BJ (cell line): Measurements from ENCODE around the gene SUCNR1. TPM values are rescaled to one million over a fixed set of nuclear protein-coding genes. Genes with fewer than 3 reads are reported as not detected.

ENCODE experiments used
- CTCF ChIA-PET: fragments of 350-600 bp; formaldehyde crosslinking; extraction: SDS; loops from one replicate; lab custom pipeline; 2021; ENCODE audit warnings: antibody characterized with exemption, inconsistent platforms; lab: Yijun Ruan, JAX
- POLR2A ChIA-PET: fragments of 300-600 bp; sonication (Branson Sonifier 250); formaldehyde crosslinking; extraction: SDS; loops from one replicate; lab custom pipeline; 2021; ENCODE audit warnings: antibody characterized with exemption; lab: Charles Lee
- DNase-seq: peaks from one replicate; pipeline ENCODE4 v3.0.0-alpha.2; 2011; ENCODE audit warnings: low read depth
- H3K27me3 ChIP-seq: 2 replicates; pipeline ENCODE4 v1.6.0; 2011; ENCODE audit warnings: low read length; ENCODE audit not compliant: control insufficient read depth, insufficient read depth
- H3K36me3 ChIP-seq: 2 replicates; pipeline ENCODE4 v1.5.1; 2011; ENCODE audit warnings: low read length; ENCODE audit not compliant: control insufficient read depth, insufficient read depth
- H3K4me3 ChIP-seq: 2 replicates; pipeline ENCODE4 v1.5.1; 2011; ENCODE audit warnings: low read depth, mild to moderate bottlenecking, control low read depth, low read length
- polyA plus RNA-seq: library from polyadenylated mRNA; depleted of rRNA; stranded (reverse); fragments of >200 nt; gene quantifications from 2 replicates; pipeline ENCODE4 v1.2.3, GENCODE V29; 2011
- TF ChIP-seq, protein P1 (sequence below): IDR thresholded peaks from 2 replicates; pipeline ENCODE4 v1.5.1; 2011; ENCODE audit warnings: low read depth, mild to moderate bottlenecking, control low read depth, inconsistent platforms, low read length, moderate library complexity; ENCODE audit not compliant: insufficient read depth

Gene SUCNR1
- polyA plus RNA-seq, 1 experiment: not detected

DNA sequence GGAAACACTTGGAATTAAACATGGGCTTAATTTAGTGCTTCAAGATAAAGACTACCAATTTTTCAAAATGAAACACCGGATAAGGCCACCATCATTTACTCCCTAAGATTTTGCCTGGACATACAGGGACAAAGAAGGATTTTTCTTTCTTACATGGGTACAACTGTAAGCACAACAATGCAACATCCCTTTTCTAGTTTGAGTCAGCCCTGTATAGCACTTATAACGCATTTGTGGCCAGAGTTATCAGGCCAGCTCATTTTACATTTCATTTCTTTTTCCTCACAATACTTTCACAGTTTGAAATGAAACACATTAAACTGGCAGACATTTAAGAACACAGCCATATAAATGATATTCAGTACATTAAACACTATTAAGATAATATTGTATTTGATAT lies 9.8 kb upstream of the SUCNR1 start:
- H3K4me3 ChIP-seq: no peak overlapping the region
- DNase-seq: no peak
- TF ChIP-seq, protein P1, sequence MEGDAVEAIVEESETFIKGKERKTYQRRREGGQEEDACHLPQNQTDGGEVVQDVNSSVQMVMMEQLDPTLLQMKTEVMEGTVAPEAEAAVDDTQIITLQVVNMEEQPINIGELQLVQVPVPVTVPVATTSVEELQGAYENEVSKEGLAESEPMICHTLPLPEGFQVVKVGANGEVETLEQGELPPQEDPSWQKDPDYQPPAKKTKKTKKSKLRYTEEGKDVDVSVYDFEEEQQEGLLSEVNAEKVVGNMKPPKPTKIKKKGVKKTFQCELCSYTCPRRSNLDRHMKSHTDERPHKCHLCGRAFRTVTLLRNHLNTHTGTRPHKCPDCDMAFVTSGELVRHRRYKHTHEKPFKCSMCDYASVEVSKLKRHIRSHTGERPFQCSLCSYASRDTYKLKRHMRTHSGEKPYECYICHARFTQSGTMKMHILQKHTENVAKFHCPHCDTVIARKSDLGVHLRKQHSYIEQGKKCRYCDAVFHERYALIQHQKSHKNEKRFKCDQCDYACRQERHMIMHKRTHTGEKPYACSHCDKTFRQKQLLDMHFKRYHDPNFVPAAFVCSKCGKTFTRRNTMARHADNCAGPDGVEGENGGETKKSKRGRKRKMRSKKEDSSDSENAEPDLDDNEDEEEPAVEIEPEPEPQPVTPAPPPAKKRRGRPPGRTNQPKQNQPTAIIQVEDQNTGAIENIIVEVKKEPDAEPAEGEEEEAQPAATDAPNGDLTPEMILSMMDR: no peak
- no peaks in the 10 kb centered on the region for H3K36me3 ChIP-seq
- POLR2A ChIA-PET: no interaction called here
- no peaks in the 10 kb centered on the region for H3K27me3 ChIP-seq
- CTCF ChIA-PET: interaction anchor here (0.6 kb wide), 1 partner anchor 32 kb away, joined by 3 read pairs; no protein-coding TSS in a partner anchor

DNA sequence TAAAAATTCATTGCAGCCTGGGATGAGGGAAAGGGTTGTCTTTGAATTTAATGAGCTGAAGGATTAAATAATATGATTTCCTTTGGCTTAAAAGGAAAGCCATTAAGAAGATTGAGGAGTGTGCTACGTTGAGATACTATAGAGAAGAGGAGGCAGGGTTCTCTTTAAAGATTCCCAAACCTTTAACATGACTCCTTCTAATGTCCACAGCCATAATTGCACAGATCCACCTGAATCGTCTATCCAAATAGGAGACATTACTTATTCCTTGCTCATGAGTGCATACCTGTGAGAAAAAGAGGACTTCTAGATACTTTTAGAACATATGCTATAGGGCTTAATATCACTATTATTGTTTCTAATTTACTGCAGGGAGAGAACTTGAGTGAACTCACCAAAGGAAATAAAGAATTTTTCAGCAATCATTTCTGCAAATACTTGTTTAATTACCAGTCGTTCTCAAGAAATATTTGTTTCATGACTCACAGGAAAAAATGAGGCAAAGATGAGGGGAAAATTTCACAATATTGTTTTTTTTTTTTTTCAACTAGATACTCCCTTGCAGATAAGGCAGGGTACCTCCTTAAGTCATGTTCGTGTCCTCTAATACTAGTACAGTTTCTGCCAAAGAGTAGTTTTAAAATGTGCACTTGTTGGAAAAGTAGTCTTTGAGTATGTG lies 8.9 kb upstream of the SUCNR1 start:
- H3K36me3 ChIP-seq: no peaks in the 10 kb centered on the region
- H3K27me3 ChIP-seq: no peaks in the 10 kb centered on the region
- POLR2A ChIA-PET: no interaction called here
- TF ChIP-seq, protein P1: no peak
- CTCF ChIA-PET: no interaction called here
- no peak overlapping the region for H3K4me3 ChIP-seq
- peak; percentile 87 for DNase-seq

DNA sequence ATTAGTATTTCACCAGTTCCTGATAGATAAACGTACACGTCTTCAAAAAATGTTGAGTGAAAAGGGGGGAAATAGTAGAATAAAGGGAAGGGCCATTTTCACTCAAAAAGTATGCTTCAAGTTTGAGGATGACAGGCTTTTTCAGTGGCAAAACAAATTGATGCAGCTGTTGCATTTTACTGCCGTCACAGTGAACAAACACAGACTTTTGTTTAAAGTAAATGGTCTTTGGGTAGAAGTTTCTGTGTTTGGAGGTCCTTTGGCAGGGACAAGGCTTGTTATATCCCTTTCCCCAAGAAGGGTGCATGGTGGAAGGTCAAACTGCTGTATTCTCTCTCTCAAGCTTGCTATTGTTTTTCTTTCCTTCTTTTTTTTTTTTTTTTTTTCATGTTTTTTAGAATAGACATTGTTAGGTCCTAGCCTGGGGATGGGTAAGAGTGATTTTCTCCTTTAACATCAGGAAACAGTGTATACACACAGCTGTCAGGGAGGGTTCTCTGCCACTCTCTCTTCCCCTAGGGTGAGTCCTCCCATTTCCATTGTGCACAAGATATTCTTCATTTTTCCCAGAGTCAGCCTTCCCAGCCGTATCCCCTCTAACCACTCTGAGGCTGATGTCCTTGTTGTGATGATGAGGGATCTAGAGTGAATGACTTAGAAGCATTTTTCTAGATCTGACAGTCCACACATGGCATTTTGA lies 6.6 kb upstream of the SUCNR1 start:
- Histone ChIP-seq H3K27me3 (no peaks in the 10 kb centered on the region), H3K4me3 (no peak overlapping the region), H3K36me3 (no peaks in the 10 kb centered on the region)
- ChIA-PET POLR2A (no interaction called here), CTCF (no interaction called here)
- no peak for DNase-seq
- TF ChIP-seq, protein P1: no peak

DNA sequence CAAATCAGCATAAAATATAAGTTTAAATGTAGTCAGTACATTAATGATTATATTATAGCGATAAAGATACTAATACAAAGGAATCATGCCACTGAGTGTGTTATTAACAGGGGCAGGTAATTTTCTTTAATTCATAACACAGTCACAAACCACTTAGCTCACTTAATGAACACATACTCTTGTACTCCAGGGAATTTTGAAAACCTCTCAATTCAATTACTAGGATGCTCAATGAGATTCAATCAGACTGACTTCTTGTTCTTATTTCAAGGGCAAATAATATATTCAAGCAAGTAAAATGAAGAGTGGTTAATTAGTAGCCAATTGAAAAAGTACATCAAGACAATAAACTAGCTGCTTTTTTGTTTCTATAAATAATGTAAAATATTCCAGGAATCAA lies 5.8 kb upstream of the SUCNR1 start:
- POLR2A ChIA-PET: no interaction called here
- no peak for DNase-seq
- Histone ChIP-seq H3K27me3 (no peaks in the 10 kb centered on the region), H3K36me3 (no peaks in the 10 kb centered on the region), H3K4me3 (no peak overlapping the region)
- TF ChIP-seq, protein P1: no peak
- CTCF ChIA-PET: interaction anchor here (0.9 kb wide), 1 partner anchor 31 kb away, joined by 3 read pairs; no protein-coding TSS in a partner anchor

DNA sequence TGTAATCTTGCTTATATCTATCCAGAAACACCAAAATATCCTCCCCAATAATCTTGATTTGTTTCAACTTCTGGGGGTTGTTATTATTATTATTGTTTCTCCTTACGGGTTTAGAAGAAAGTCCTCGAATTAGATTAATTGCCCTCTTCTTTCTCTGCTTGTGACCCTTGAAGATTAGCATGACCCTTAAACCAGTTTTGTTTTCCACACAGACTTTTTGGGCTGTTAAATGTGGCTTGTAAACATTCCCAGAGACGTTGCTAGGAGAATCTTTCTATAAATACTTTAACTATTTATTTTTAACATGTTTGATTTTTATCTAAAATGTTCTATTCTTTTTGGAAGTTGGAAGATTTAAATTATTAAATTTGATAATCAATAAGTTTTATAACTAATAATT lies 4.3 kb upstream of the SUCNR1 start:
- TF ChIP-seq, protein P1: no peak
- no peak overlapping the region for H3K4me3 ChIP-seq
- peak; percentile 23 for DNase-seq
- ChIA-PET CTCF (no interaction called here), POLR2A (interaction anchor here (0.6 kb wide), 1 partner anchor 9 kb away, joined by 3 read pairs; no protein-coding TSS in a partner anchor)
- H3K36me3 ChIP-seq: no peaks in the 10 kb centered on the region
- H3K27me3 ChIP-seq: no peaks in the 10 kb centered on the region
